Endometrial microvascular endothelial cells (primary cell): ENCODE data around the gene KCNAB1. TPM values are rescaled to one million over a fixed set of nuclear protein-coding genes. Genes with fewer than 3 reads are reported as not detected.
"Not testable (repeated sequence)": the region's sequence is repeated elsewhere in the genome, so short reads cannot be mapped to it uniquely, and the experiment has no call there.

Experiments used
- in situ Hi-C: cut with HindIII; loops from 2 replicates; pipeline ENCODE4 v1.10.0; 2017; ENCODE audit warnings: low sequenced_read_pairs, low pct_unique_long_range_greater_than_20kb; ENCODE audit errors: inconsistent ontology term
- total RNA-seq: library from RNA; depleted of rRNA; stranded (reverse); fragments of >200 nt; gene quantifications from one replicate; pipeline ENCODE4 v1.2.3, GENCODE V29; 2015; ENCODE audit errors: inconsistent ontology term

KCNAB1 gene
- total RNA-seq, 1 donor from 2014 or later: 14.3 TPM

DNA sequence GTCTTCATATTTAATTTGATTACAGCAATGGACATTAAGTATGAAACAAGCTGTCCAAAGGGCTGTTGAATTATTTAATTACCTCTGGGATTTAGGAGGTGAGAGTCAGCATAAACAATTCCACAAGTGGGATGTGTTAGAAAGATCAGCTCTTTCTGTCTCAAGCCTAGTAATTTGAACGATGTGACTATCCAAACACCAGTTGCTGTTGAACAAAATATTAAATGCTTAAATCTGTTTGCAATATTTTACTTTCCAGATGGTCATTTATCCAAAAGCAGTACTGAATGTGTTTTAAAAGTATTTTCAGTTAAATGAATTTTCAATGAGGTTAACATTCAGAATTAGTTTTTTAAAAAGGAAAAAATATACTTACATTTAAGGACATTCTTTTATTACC is 12.7 kb downstream of the KCNAB1 start:
- in situ Hi-C loops: no loop called here

DNA sequence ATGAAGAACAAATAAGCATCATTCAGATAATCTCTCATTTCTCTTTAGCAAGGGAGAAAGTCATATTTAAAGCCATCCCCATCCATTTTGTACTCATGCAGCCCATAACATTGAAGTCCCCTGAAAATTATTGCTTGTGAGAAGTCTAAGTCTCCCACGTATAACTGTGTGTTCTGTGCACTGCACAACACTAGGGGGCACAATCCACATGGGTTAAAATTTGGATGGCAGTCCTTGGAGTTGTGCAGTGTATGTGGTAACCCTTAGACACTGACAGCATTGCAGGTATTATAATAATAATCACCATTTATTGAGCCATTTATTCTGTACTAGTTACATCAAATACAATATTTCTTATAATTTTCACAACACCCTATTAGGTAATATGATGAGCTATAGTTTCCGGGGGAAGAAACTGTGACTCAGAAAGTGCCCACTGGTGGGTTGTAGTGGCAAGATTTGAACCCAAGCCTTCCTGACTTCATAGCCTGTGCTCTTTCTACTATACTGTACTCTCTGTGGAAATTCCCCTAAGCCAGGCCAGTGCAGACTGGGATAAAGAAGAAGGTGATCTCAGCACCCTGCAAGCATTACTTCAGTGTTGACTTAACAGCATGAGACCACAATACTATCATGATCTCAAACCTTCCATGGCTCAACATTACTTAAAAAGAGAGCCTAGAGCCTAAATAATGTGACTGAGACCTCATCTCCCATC is 15.7 kb downstream of the KCNAB1 start:
- in situ Hi-C loops: no loop called here

DNA sequence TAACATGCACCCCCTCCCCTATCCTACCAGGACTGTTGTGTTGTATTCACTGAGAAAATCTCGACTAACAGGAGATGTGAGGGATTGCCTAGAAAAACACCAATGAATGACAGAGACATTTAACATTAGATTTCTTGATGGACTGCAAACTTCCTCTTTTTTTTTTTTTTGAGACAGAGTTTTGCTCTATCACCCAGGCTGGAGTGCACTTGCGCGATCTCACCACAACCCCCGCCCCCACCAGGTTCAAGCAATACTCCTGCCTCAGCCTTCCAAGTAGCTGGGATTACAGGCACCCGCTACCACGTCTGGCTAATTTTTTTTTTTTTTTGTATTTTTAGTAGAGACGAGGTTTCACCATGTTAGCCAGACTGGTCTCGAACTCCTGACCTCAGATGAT is 17.0 kb downstream of the KCNAB1 start:
- in situ Hi-C loops: not testable (repeated sequence)

- in situ Hi-C loops: no loop called here
Observed at GRCh38 chr3:156140001-156140595, 19.7 kb downstream of the KCNAB1 start.

GRCh38 chr3:156142702-156143101 is 22.3 kb downstream of the KCNAB1 start:
- in situ Hi-C loops: no loop called here

DNA sequence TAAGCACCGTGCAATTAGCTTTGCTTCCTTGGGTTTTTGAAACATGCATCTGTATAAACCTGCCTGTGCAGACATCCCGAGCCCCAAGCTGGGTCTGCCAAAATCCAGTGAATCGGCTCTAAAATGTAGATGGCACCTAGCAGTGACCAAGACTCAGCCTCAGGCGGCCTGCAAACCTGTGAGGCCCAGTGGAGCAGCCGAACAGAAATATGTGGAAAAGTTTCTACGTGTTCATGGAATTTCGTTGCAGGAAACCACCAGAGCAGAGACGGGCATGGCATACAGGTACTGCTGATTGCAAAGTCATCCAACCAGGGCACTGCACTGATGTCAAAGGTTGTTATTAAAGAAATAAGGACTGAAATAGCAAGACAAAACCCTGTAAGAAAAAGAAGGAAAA is 22.8 kb downstream of the KCNAB1 start:
- in situ Hi-C loops: no loop called here

GRCh38 chr3:156144060-156144459 is 23.7 kb downstream of the KCNAB1 start:
- in situ Hi-C loops: no loop called here

DNA sequence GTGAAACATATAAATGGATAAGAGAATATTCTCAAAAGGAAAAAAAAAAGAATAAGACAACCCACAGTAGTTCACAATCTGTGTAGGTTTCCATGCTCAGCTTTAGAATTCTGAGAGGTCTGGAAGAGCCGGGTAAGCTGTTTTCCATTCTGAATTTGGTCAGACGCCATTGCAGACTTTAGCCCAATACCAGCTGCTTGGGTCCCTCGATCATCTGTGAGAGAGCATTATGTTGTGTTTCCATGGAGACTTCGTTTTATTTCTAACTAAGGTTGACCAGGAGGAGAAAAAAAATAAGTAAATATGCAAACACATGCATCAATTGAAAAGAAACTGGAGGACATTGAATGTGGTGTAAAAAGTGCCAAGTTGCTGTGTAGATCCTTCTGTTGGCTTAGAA is 25.5 kb downstream of the KCNAB1 start:
- in situ Hi-C loops: no loop called here

- in situ Hi-C loops: no loop called here
Observed at GRCh38 chr3:156148345-156148945, 28.1 kb downstream of the KCNAB1 start.

GRCh38 chr3:156148946-156149381 is 28.6 kb downstream of the KCNAB1 start:
- in situ Hi-C loops: no loop called here

DNA sequence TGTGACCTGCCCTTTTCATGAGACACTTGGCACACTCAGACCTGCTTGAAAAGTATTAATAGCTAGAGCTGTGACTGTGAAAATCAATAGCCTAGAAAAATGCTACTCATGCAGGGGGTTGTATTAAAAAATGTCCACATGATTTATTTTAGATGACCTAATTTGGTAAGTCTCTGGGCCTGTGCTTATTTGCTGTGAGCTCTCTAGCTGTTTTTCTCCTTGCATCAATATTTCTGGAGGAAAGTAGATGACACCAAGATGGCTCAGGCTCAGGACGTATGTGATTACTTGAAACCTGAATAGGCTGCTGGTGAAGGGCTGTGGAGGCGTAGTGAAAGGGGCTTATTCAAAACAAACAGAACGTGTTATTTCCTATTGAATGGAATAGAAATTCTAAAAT is 29.5 kb downstream of the KCNAB1 start:
- in situ Hi-C loops: loop anchor here (25.0 kb wide), 1 partner anchor 362 kb away; no protein-coding TSS in a partner anchor

DNA sequence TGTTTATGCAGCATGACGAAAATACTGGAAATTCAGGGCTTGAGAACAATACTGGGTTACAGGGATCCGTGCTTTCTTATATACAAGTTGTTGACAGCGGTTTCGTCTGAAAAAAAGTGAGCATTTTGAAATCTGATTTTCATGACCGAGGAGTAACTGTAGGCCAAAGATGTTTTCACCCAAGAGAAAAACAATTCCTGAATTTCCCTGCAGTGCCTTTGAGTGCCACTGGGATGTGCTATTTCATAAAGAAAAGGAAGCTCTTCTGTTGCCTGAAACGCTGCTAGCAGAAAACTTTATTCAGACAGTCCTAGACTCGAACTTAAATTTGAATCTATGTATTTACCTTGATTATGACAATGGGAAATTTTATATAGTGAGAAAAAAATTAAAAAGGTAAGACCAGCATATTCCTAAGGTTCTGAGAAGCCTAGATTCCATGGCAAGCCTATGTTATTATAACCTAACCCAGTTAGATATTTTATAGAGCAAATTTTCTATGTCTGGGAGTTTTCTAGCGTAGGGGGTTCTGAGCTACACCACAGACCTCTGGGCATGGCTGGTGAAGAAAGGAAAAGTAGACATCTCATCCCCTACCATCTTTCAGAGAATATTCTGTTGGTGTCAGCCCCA is 30.2 kb downstream of the KCNAB1 start:
- in situ Hi-C loops: loop anchor here (25.0 kb wide), 1 partner anchor 362 kb away; no protein-coding TSS in a partner anchor

- in situ Hi-C loops: loop anchor here (25.0 kb wide), 1 partner anchor 360 kb away; no protein-coding TSS in a partner anchor
Observed at GRCh38 chr3:156151824-156152428, 31.5 kb downstream of the KCNAB1 start.

GRCh38 chr3:156158656-156159295 is 38.4 kb downstream of the KCNAB1 start:
- in situ Hi-C loops: loop anchor here (25.0 kb wide), 1 partner anchor 354 kb away; no protein-coding TSS in a partner anchor

GRCh38 chr3:156160647-156161046 is 40.3 kb downstream of the KCNAB1 start:
- in situ Hi-C loops: loop anchor here (25.0 kb wide), 1 partner anchor 352 kb away; no protein-coding TSS in a partner anchor

DNA sequence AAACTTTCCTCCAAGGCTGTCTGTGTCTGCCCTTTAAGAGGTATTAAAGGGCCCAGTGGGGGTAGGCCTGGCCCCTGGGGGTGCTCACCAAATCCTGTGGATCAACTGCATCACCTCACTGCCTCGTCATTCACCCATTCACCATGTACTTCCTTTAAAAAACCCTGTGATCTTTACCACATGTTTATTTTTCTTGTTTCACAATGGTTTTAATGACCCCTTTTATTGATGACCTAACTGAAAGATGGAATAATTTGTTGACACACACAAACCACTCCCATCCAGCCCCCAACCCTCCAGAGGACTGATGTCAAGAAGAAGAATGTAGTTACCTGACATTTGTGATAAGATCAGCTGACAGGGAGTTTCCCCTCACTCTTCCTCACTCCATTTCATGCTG is 40.8 kb downstream of the KCNAB1 start:
- in situ Hi-C loops: loop anchor here (25.0 kb wide), 1 partner anchor 351 kb away; no protein-coding TSS in a partner anchor

DNA sequence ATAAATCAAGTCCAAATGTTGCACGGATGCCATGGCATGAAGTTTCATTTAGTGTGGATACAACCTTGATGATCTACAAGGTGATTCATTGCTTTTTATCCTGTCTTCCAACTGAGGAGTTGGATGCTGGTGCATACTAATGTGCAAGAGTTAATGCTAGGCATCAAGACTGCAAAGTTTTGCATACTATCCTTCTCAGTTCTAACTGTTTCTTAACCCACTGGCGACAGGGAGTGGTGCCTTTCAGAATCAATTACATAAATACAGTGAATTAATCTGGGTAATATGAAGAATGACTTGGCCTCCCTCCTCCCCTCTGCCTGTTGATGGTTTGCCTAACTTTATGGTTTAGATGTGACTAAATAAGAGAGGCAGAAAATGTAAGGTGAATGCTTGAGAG is 43.5 kb downstream of the KCNAB1 start:
- in situ Hi-C loops: loop anchor here (25.0 kb wide), 1 partner anchor 348 kb away; no protein-coding TSS in a partner anchor

GRCh38 chr3:156166808-156167207 is 46.4 kb downstream of the KCNAB1 start:
- in situ Hi-C loops: loop anchor here (25.0 kb wide), 1 partner anchor 345 kb away; no protein-coding TSS in a partner anchor
